GM04504 (cell line): Measurements from ENCODE around the gene CCDC120.

ENCODE experiments used
- DNase-seq: peaks from one replicate; pipeline ENCODE4 v3.0.0-alpha.2; 2012; ENCODE audit warnings: low read depth

CCDC120 gene

GRCh38 chrX:49101629-49101984, 42.8 kb downstream of the CCDC120 start:
- no peak for DNase-seq

- no peak for DNase-seq
Measured at GRCh38 chrX:49102190-49102589, 43.4 kb downstream of the CCDC120 start.

- DNase-seq = no peak
Measured at GRCh38 chrX:49103637-49104036, 44.8 kb downstream of the CCDC120 start.

GRCh38 chrX:49106296-49106695, 47.5 kb downstream of the CCDC120 start:
- DNase-seq = no peak

GRCh38 chrX:49106930-49107329, 48.1 kb downstream of the CCDC120 start:
- DNase-seq = peak; percentile 14

GRCh38 chrX:49108641-49109040, 49.8 kb downstream of the CCDC120 start:
- no peak for DNase-seq

GRCh38 chrX:49110417-49110816, 51.6 kb downstream of the CCDC120 start:
- no peak for DNase-seq

- no peak for DNase-seq
Measured at GRCh38 chrX:49111791-49112190, 53.0 kb downstream of the CCDC120 start.

- no peak for DNase-seq
Measured at GRCh38 chrX:49116076-49116475, 57.3 kb downstream of the CCDC120 start.

- DNase-seq = no peak
Measured at GRCh38 chrX:49116716-49117115, 57.9 kb downstream of the CCDC120 start.

GRCh38 chrX:49117581-49117980, 58.8 kb downstream of the CCDC120 start:
- DNase-seq = no peak
